Nucleus accumbens (tissue), 56 donors: ENCODE results near the gene CHSY1.

Experiments
- DNase-seq, 56 donors: peaks; one replicate each; lab custom pipeline; 2025; lab: John Stamatoyannopoulos, UW

Gene CHSY1

DNA sequence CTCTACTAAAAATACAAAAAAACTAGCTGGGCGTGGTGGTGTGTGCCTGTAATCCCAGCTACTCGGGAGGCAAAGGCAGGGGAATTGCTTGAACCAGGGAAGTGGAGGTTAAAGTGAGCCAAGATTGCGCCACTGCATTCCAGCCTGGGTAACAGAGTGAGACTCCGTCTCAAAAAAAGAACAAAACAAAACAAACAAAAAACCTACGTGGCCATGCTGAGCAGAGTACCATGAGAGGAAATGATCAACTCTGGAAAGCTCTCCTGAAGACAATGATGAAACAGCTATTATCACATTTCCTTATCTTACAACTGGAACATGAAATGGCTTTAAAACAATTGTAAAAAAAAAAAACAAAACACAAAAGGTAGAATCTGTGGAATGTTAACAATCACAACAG lies 75.2 kb downstream of the CHSY1 start:
- DNase-seq, result no peak

DNA sequence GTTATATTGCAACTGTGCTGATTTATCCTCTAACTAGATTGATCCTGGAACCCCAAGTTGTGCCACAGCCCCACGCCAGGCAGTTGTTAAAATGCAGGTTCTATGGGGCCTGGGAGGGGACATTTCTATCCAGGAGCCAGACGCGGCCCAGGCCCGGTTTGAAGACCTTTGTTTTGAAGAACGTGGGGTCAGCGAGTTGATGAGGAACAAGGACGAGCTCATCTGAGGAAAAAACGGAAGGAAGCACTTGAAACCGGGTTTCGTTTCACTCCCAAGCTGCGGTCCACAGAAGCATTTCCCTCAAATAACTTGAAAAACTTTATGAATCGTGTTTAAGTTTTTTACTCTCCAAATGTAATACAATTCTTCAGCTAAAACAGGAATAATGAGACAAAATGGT lies 76.4 kb downstream of the CHSY1 start:
- DNase-seq, result no peak

DNA sequence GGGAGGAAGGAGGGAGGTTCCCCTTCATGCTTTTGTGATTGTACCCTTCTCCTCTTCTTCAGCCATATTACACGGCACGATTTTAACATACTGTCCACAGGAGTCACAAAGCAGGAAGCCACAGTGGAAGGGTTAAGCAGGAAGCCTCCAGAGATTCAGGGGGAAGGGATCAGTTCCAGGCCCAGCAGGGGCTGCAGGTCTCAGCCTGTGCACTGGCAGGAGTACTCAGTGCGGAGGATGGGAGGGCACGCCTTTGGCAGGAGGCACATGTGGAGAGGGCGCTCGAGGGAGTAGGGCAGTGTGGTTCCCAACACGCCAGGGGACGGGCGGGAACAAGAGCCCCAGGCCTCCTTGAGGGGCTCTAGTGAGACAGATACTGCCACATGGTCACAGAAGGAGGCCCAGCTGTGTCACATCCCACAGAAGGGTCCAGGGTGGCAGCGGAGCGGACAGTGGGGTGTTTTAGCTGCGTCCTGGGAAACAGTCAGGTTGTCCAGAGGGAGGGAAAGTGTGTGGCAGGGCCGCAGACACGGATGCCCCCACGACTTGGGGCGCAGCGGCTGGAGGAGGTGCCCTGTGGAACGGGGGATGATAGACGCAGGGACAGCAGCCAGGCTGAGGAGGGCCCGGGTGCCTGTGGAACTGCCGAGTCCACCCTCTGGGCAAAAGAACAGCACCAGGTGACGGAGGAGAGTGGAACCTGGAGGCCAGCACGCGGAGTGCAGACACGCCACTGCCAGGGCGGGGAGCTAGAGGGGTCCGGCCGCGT lies 77.5 kb downstream of the CHSY1 start:
- no peak for DNase-seq

DNA sequence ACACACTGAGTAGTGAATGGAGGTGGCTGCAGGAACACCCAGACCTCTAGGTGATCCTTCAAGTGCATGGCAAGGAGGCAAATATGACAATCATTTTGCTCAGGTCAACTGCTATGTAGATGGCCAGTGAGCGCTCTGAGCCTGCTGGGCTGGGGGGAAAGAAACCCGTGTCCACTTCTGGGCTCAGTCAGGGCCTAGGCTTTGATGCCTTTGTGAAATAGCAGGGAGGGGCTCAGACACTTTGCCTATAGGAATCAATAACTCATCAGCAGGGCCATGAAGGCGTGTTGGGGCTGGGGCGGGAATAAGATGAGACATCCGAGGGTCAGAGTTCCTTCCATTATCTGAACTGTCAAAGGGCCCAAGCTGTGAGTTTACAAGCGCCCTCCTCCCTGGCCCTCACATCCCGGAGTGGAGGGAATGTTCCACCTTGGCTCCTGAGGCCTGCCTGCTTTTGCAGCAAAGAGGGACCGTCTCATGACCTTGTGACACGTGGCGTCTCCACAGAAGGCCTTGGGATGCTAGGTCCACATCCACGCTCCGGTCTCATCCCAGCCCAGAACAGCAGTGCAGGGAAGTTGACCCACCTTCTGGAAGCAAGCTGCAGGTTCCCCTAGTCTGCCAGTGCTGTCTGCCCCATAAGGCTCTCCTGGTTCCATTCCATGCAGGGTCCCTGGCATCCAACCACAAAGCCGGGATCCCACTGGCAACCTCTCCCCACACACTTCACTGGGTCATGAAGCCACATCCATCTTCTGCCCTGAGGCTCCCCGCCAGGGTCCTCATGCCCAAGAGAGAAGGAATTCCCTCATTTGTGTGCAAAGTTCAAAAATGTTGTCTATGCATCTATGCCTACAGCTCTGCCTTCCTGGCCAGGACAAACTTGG lies 78.4 kb downstream of the CHSY1 start:
- DNase-seq, result no peak

DNA sequence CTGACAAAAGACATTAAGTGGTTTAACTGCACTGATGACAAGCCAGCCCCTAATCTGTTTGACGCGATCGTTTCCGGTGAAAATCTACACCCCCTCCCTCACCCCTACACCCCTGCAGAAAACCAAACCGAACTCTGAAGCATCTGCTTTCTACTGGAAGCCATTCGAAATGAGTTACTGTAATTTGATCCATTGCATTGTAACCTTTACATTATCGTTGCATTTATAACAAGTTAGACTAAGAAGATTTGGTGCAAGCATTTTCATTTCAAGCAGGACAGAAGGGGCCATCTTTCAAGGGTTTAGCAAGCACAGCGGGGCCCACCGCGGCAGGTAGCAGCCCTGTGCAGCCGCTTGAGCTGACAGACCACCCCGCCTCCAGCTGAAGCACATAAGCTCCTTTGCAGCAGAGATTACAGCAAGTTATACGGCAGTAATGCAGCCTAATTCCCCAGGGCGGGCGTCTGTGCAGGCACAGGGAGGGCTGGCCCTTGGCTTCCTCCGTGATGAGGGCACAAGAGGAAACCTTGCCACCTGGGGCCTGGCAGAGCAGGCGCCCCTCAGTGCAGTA lies 79.3 kb downstream of the CHSY1 start:
- no peak for DNase-seq

DNA sequence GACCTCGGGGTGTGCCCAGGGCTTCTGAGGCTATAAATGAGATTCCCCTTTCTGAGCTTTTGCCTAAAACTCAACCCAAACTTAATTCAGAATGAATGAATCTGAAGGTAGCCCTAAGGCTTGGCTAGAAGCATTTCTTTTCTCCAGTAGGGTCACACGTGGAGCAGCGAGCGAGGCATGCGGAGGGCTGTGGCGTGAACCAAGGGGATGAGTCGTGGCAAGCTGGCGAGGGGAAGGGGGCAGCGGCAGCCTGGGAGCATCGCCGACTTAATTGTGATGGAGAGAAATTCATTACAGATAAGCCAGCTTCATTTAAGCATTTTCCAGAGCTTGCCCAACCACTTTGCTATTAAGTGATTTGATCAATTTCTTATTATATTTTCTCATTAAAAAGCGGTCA lies 79.9 kb downstream of the CHSY1 start:
- DNase-seq, result no peak

DNA sequence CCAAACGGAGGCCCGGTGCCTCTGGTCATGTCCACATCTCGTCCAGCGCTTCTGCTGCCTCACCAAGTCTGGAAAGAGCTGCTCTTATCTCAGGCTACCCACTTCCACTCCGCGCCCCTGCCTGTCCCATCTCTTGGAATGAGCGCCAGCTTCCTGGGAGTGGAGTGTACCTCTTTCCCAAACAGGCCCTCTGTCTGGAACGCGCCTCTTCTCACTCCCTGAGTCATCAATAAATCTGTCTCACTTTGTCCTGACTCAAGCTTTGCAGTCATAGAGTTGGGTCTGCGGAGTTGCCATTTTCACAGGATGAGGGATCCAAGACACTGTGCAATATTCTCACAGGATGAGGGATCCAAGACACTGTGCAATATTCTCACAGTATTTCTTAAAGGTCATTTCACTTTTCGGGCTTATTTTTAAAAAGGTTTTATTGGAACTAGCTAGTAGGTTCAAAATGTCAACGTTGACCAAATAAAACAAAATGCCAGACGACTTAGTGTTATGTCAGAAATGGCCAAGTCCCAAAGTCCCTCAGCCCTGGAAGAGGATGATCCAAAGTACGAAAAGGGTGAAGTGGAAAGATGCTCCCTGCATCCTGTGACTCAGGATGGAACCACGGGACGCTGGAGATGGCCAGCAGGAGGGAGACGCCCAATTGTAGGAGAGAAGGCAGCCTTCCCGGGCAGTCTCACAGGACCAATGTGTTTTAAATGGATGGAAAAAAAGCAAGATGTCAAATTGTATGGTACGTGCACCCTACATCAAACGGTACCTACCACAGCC lies 81.1 kb downstream of the CHSY1 start:
- DNase-seq, result no peak

DNA sequence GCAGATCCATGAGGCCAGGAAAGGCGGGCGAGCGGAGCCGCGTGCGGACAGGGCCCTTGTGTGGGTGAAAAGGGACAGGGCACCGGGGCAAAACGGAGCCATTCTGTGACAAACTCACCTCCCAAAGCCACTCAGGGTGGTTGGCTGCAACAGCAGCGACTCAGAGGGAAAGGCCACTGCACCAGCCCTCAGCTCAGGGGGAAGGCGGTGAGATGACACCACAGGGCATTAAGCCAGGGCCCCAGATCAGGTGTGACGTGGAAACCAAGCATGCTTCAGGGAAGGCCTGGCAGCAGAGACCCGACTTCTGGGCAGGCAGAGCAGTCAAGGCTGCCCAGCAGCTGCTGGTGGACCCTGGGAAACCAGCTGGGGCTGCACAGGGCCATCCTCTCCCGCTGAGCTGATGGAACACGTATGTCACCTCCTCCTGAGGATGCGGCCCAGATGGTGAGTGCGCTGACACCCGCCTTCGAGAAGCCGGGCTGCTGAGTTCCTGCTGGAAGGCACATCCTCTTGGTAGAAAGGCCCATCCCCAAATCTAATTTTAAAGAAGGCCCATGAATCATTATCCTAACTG lies 82.3 kb downstream of the CHSY1 start:
- DNase-seq, result no peak

DNA sequence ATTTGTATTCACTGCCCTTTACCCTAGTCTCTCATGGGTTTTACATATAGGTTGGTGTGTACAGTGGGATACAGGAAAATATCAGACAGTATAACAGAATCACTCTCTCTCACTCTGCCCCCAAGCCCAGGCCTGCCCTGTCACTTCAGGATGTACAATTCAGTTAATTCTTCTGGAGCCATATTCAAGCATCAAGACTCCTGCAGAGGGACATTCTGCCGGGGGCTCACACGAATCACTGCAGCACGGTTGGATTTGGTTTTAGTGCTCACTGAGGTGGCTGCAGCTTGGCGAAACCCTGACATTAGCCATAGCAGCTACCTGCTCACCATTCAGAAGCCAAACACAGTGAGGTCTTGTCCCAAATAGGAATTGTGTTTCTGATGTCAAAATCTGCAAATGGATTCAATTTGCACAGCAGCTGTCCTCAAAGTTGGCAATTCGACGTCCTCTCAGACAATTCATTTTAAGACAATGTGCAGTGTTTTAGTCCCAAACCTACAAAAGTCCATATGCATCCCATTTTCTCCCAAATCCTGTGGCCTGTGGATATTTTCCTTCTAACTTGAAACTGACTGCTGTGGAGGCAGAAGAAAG lies 82.9 kb downstream of the CHSY1 start:
- no peak for DNase-seq

DNA sequence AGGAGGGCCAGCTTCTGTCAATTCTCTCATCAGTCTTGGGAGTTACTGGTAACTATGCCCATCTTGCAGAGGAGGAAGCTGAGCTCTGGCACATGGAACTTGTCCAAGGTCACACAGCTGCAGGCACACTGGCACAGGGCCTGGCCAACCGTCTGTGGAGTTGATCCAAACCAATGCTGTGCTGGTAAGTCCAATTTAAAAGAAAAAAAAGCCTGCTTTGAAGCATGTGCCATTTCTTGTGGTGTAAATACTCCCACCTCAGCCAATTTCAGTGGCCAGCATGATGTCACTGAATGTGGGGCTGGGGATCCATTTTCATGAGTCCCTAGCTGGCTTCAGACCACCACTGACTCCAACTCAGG lies 83.4 kb downstream of the CHSY1 start:
- DNase-seq, result peak in 1 of 56 donors; percentile 9

DNA sequence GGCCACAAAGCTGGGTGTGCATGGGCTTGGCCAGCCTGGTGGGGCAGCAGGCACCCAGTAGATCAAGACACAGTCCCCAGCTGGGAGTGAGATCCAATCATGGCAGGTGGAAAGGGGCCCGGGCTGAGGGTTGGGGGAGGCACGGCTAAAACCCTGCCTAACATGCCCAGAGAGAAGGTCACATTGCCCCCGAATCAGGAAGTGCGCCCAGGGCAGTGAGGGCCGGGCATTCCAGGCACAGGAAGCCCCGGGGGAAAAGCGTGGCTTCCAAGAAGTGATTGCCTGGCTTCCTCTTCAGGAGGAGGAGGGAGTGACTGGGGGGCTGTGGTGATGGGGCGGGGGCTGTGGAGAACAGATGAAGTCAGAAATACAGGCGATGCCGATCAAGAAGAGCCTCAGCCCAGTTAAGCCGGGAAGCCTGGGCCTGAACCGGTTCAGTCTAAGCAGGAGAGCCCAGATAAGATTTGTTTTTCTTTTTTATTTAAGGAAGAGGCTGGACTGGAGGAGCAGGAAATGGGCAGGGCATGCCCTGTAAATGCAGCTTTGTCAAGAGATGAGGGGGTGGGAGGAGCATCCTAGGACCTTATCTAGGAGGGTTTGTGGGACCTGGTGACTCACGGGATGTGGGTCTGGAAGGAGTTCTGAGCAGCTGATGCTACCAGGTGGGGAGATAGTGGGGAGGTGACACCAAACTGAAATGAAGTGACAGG lies 83.9 kb downstream of the CHSY1 start:
- peak in 11 of 56 donors; percentile 13 to 34 (median 23) for DNase-seq

DNA sequence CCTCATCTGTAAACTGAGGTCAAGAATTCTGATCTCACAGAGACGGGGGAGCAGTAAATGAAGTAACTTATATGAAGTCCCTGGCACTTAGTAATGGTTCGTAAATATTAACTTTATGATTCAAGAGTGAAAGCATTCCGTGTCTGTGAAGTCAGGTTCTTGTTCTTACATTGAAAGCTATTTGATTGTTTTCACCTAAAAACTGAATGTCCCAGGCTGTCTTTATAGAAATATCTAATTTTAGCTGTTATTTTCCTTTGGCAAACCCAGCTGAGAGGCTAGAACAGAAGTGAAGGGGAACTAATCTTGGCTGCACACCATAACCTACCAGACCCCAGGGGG lies 84.5 kb downstream of the CHSY1 start:
- no peak for DNase-seq

DNA sequence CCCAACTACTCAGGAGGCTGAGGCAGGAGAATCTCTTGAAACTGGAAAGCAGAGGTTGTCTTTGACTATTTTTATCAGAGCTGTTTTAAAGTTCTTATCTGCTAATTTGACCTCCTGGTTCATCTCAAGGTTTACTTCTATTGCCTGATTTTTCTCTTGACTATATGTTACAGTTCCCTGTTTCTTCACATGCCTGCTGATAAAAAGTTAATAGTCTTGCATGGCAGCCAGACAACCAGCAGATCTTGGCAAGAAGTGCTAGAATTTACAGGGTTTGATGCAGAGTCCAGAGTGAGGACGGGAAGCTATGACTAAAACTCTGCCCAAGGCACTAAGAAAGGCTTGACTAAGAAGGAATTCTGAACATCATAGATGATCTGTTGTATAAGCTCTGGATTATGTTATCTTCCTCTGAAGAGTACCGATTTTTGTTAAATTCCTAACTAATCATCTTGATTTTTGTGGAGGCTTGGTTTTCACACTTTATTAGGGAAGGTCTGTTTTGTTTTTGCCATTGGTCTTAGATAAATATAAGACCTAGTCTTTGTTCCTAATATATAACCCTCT lies 85.9 kb downstream of the CHSY1 start:
- DNase-seq, result no peak

DNA sequence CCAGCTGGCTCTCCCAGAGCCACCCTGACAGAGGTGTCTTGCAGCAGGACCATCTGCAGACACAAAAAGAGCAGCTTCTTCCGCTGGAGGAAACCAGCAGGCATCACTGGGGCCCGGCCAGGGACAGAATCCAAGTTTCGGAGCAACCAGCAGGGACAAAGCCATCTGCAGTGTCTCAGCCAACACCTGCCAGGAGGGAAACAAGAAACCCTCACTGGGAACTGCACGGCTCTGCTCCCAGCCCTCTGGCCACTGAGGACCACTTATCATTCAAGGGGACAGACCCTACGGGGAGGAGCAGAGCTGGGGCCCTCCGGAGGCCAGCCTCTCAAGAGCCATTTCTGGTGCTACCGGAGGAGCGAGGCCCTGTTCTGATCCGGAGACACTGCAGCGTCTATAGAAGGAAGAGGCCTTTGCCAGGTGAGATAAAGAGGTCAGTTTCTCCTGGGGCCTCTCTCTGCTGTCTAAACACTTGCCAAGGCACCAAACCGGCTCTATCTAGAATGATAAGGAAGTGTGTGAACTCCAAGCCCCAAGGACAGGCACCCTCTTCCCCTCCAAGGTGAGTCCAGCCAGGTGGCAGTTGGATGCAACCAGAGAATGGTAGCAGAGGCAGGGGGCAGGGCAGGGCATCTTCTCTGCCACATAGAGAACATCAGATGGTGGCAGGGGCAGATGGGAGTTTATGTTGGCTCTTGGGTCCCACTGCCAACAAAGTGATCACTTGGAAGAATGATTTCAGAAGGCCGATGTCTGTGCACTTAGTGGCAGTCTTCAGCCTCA lies 89.0 kb downstream of the CHSY1 start:
- DNase-seq, result peak in 17 of 56 donors; percentile 10 to 48 (median 22)

DNA sequence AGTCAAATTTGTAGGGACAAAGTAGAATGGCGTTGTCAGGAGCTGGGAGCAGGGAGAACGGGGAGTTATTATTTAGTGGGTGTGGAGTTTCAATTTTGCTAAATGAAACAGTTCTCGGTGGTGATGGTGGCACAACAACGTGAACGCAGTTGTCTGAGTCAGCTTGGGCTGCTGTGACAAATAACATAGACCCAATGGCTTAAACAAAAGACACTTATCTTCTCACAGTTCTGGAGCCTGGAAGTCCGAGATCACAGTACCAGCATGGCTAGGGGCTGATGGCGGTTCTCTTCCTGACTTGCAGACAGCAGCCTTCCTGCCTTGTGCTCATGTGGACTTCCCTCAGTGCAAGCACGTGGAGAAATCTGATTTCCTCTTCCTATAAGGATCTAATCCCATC lies 90.2 kb downstream of the CHSY1 start:
- no peak for DNase-seq

DNA sequence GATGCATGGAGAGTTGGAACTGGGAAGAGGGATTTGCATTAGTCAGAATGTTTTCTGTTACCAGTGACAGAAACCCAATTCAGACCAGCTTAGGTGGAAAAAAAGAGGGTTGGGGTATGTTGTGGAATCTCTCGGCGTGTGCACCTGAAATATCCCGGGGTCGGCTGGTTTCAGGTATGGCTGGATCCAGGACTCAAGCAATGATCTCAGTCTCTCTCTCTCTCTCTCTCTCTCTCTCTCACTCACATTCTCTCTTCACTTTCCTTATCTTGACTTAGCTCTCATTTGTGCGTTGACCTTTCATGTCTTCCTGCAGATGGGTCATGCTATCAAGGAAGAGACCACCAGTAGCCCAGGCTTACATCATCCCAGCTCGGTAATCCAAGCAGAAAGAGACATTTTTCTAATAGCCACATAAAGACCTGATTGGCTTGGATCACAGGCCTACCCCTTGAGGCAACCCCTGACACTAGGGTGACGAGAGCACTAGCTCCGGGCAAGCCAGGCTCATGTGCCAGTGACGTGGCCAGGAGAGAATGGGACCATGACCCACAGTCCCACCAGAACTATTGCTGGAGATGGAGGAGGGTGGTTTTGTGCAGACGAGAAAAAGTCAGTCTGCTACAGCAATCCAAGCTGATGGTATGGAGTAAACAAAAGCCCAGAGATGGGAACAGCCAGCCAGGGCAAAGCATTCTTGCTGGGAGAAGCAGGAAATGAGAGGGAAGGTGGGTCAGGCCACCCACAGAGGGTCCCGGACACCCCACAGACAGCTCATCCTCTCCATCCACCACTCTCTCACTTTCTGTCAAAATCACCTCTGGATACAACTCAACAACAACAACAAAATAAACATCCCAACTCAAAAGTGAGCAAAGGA lies 91.7 kb downstream of the CHSY1 start:
- no peak for DNase-seq
